GM12801 (cell line): ENCODE data around the gene HIF3A.

ENCODE experiments used
- TF ChIP-seq, protein P1 (sequence below): IDR thresholded peaks from one replicate; pipeline ENCODE4 v1.5.1; 2011; ENCODE audit warnings: control low read depth; ENCODE audit not compliant: insufficient read length; ENCODE audit errors: extremely low read depth

HIF3A gene

DNA sequence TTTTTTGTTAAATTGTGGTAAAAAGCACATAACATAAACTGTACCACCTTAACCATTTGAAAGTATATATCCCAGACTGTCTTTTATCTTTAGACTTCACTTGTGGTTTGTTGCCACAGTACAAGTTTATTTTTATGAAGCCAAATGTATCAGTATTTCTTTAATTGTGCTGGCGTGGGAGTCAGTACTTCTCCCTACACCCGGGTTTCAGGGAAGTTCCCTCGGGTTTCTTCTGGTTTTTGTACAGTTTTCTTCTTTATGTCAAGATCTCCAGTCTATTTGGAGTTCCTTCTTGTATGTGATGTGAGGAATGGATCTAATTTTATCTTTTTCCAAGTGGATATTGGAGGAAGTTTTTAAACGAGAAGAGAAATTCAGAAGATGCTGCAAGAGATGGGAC lies 96.0 kb downstream of the HIF3A start:
- TF ChIP-seq, protein P1, sequence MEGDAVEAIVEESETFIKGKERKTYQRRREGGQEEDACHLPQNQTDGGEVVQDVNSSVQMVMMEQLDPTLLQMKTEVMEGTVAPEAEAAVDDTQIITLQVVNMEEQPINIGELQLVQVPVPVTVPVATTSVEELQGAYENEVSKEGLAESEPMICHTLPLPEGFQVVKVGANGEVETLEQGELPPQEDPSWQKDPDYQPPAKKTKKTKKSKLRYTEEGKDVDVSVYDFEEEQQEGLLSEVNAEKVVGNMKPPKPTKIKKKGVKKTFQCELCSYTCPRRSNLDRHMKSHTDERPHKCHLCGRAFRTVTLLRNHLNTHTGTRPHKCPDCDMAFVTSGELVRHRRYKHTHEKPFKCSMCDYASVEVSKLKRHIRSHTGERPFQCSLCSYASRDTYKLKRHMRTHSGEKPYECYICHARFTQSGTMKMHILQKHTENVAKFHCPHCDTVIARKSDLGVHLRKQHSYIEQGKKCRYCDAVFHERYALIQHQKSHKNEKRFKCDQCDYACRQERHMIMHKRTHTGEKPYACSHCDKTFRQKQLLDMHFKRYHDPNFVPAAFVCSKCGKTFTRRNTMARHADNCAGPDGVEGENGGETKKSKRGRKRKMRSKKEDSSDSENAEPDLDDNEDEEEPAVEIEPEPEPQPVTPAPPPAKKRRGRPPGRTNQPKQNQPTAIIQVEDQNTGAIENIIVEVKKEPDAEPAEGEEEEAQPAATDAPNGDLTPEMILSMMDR: no peak
